D721Med (cell line): ENCODE results near the gene ENPP1.

Experiments used
- DNase-seq: peaks from one replicate; pipeline ENCODE4 v3.0.0; 2011; ENCODE audit warnings: low spot score; ENCODE audit not compliant: insufficient read length
- FAIRE-seq: peaks from 2 replicates; lab custom pipeline; 2011; peaks lifted over from hg19 to GRCh38; lab: Jason Lieb, UNC
- CTCF ChIP-seq: IDR thresholded peaks from 2 replicates; pipeline ENCODE4 v1.5.1; 2012; ENCODE audit warnings: mild to moderate bottlenecking, control low read depth; ENCODE audit not compliant: insufficient read depth; ENCODE audit errors: missing control alignments

ENPP1 gene

DNA sequence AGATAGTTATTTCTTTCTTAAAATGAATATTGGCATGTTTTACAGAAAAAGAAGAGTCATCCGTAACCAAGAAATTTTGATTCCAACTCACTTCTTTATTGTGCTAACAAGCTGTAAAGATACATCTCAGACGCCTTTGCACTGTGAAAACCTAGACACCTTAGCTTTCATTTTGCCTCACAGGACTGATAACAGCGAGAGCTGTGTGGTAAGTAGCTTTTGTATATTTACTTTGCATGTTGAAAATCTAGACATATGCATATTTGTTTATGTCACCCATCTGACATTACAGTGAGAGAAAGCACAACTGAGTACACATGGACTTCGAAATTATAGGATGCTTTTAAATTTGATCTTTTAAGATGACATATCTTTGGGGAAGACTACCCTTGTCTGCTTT, 78.7 kb downstream of the ENPP1 start:
- FAIRE-seq (no peak), DNase-seq (no peak)
- TF ChIP-seq CTCF = no peak

DNA sequence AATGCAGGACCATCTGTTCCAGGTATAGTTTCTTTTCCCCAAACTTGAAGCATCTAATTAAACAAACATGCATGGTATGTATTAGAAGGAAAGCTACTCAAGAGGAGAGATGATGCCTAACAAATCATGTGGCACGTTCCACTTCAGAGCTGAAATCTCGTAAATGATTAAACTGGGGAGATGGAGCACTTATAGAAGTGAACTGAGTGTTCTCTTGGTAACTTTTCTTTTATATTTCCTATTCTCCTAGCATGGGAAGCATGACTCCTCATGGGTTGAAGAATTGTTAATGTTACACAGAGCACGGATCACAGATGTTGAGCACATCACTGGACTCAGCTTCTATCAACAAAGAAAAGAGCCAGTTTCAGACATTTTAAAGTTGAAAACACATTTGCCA, 82.3 kb downstream of the ENPP1 start:
- no peak for FAIRE-seq
- no peak for TF ChIP-seq CTCF

DNA sequence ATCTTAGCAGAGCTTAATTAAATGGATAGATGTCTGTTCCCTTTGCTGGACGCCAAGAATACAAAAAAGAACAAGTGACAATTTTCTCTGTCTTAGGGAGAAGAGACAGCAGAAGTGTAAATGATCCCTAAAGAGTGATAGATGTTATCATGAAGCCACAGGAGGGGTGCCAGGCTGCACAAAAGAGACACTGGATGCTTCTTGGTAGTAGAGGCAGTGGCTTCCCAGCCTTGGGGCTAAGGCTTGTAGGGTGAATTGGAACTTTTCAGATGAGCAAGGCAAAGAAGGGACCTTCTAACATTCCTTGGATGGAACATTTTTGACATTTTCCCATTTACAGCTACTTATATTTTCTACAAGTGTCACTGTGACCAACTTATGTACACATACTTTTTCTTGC, 85.4 kb downstream of the ENPP1 start:
- FAIRE-seq (no peak), DNase-seq (no peak)
- no peak for TF ChIP-seq CTCF

More for the DNA sequence above, 82.3 kb downstream of the ENPP1 start:
- no peak for DNase-seq

- TF ChIP-seq CTCF = no peak
- FAIRE-seq = no peak
- no peak for DNase-seq
Observed at GRCh38 chr6:131894493-131895424, 86.9 kb downstream of the ENPP1 start.

- no peak for TF ChIP-seq CTCF
- no peak for FAIRE-seq
Observed at GRCh38 chr6:131897050-131897435, 89.2 kb downstream of the ENPP1 start.

GRCh38 chr6:131897621-131898020, 89.8 kb downstream of the ENPP1 start:
- FAIRE-seq = no peak
- no peak for DNase-seq

More at GRCh38 chr6:131897050-131897435, 89.2 kb downstream of the ENPP1 start:
- DNase-seq = no peak

More at GRCh38 chr6:131897621-131898020, 89.8 kb downstream of the ENPP1 start:
- TF ChIP-seq CTCF = no peak
